ENCODE data around the gene CYSTM1. TPM values are rescaled to one million over a fixed set of nuclear protein-coding genes. Genes with fewer than 3 reads are reported as not detected.
A peak's percentile ranks its signal among the peaks of the same experiment; 100 is the strongest.

Gene CYSTM1
- total and polyA plus RNA-seq, 10 donors, result 25.8 to 78.3 (median 38.3) TPM

GRCh38 chr5:140244525-140245025 is 69.6 kb downstream of the CYSTM1 start:
- Histone ChIP-seq H3K4me3 (no peak overlapping the region), H3K27ac (peak overlapping the region in 2 of 8 donors; percentile 46 to 59), H3K9me3 (no peaks in the 10 kb centered on the region), H3K4me1 (peaks cover 10 to 62% (median 41%) of the 10 kb centered on the region in 6 donors), H3K27me3 (replicated peaks in 1 of 7) (peaks cover 0 to 21% (median 0%) of the 10 kb centered on the region in 7 donors), H3K36me3 (peaks cover 0 to 69% (median 9%) of the 10 kb centered on the region in 6 donors)
- 18 to 25% (median 19%) methylated on average over 14 of the region's 14 CpGs for WGBS, 5 donors
- DNase-seq, result peak; percentile 95
- TF ChIP-seq POLR2AphosphoS5 (IDR thresholded peaks at IDR 0.05) (peak; percentile 66 to 82 (median 67)), POLR2A (IDR thresholded peaks at IDR 0.05) (no peak)
- TF ChIP-seq, protein P1, sequence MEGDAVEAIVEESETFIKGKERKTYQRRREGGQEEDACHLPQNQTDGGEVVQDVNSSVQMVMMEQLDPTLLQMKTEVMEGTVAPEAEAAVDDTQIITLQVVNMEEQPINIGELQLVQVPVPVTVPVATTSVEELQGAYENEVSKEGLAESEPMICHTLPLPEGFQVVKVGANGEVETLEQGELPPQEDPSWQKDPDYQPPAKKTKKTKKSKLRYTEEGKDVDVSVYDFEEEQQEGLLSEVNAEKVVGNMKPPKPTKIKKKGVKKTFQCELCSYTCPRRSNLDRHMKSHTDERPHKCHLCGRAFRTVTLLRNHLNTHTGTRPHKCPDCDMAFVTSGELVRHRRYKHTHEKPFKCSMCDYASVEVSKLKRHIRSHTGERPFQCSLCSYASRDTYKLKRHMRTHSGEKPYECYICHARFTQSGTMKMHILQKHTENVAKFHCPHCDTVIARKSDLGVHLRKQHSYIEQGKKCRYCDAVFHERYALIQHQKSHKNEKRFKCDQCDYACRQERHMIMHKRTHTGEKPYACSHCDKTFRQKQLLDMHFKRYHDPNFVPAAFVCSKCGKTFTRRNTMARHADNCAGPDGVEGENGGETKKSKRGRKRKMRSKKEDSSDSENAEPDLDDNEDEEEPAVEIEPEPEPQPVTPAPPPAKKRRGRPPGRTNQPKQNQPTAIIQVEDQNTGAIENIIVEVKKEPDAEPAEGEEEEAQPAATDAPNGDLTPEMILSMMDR (IDR thresholded peaks at IDR 0.05 in 8 of 11, conservative IDR thresholded peaks at IDR 0.05 in 3 of 11), result peak; percentile 46 to 91 (median 83)
- intact Hi-C loops (cut with DNase I; ENCODE audit: low total_unique reads), result loop anchor here (5.0 kb wide), 1 partner anchor 108 kb away; no protein-coding TSS in a partner anchor

- Histone ChIP-seq H3K36me3 (peaks cover 0 to 77% (median 10%) of the 10 kb centered on the region in 6 donors), H3K4me3 (no peak overlapping the region), H3K9me3 (no peaks in the 10 kb centered on the region), H3K27ac (peak overlapping the region in 3 of 8 donors; percentile 22 to 59 (median 46)), H3K27me3 (replicated peaks in 1 of 7) (peaks cover 0 to 13% (median 0%) of the 10 kb centered on the region in 7 donors), H3K4me1 (peaks cover 10 to 62% (median 40%) of the 10 kb centered on the region in 6 donors)
- DNase-seq, result no peak
- intact Hi-C loops (cut with DNase I; ENCODE audit: low total_unique reads), result loop anchor here (5.0 kb wide), 1 partner anchor 107 kb away; no protein-coding TSS in a partner anchor
- no peak for TF ChIP-seq POLR2AphosphoS5 (IDR thresholded peaks at IDR 0.05)
- TF ChIP-seq, protein P1 (IDR thresholded peaks at IDR 0.05 in 8 of 11, conservative IDR thresholded peaks at IDR 0.05 in 3 of 11), result no peak
- TF ChIP-seq POLR2A (IDR thresholded peaks at IDR 0.05), result no peak
- 48 to 57% (median 52%) methylated on average over 5 of the region's 5 CpGs for WGBS, 5 donors
Observed at GRCh38 chr5:140245341-140245740, 70.4 kb downstream of the CYSTM1 start.

DNA sequence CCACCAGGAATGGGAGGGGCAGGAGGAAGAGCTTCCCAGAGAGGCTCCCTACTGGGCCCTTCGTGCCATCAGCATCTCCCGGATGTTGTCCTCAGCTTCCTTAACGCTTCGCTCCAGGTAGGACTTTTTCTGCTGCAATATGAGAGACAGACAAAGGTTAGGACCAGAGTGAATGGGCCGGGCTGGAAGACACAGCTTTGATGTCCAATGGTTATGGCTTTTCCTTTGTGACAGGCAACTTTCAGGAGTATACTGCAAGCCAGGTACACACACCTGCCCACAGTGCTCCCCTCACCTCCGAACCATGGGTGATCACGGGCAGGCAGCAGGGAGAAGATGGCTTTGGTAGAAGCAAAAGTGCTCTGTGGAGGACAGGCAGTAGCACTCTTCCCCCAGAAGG is 70.9 kb downstream of the CYSTM1 start:
- TF ChIP-seq POLR2AphosphoS5 (IDR thresholded peaks at IDR 0.05) (no peak), POLR2A (IDR thresholded peaks at IDR 0.05) (no peak)
- TF ChIP-seq, protein P1 (IDR thresholded peaks at IDR 0.05 in 8 of 11, conservative IDR thresholded peaks at IDR 0.05 in 3 of 11), result no peak
- DNase-seq, result no peak
- intact Hi-C loops (cut with DNase I; ENCODE audit: low total_unique reads), result loop anchor here (5.0 kb wide), 1 partner anchor 106 kb away; no protein-coding TSS in a partner anchor
- Histone ChIP-seq H3K4me3 (no peak overlapping the region), H3K27me3 (replicated peaks in 1 of 7) (peaks cover 0 to 7% (median 0%) of the 10 kb centered on the region in 7 donors), H3K27ac (peak overlapping the region in 3 of 8 donors; percentile 22 to 59 (median 46)), H3K4me1 (peaks cover 10 to 63% (median 36%) of the 10 kb centered on the region in 6 donors), H3K9me3 (no peaks in the 10 kb centered on the region), H3K36me3 (peaks cover 0 to 78% (median 10%) of the 10 kb centered on the region in 6 donors)
- WGBS, 5 donors, result 89 to 96% (median 93%) methylated on average over 7 of the region's 7 CpGs

GRCh38 chr5:140246378-140247122 is 71.6 kb downstream of the CYSTM1 start:
- peaks cover 0 to 1% (median 0%) of the 10 kb centered on the region in 7 donors for H3K27me3 ChIP-seq (replicated peaks in 1 of 7)
- intact Hi-C loops (cut with DNase I; ENCODE audit: low total_unique reads), result loop anchor here (5.0 kb wide), 1 partner anchor 106 kb away; no protein-coding TSS in a partner anchor
- no peak overlapping the region for H3K4me3 ChIP-seq
- peaks cover 0 to 78% (median 10%) of the 10 kb centered on the region in 6 donors for H3K36me3 ChIP-seq
- peak overlapping the region in 2 of 8 donors; percentile 7 to 59 for H3K27ac ChIP-seq
- DNase-seq, result no peak
- no peaks in the 10 kb centered on the region for H3K9me3 ChIP-seq
- WGBS, 5 donors, result 72 to 90% (median 83%) methylated on average over 8 of the region's 8 CpGs
- no peak for TF ChIP-seq POLR2AphosphoS5 (IDR thresholded peaks at IDR 0.05)
- TF ChIP-seq, protein P1 (IDR thresholded peaks at IDR 0.05 in 8 of 11, conservative IDR thresholded peaks at IDR 0.05 in 3 of 11), result no peak
- TF ChIP-seq POLR2A (IDR thresholded peaks at IDR 0.05), result no peak
- peaks cover 10 to 63% (median 36%) of the 10 kb centered on the region in 6 donors for H3K4me1 ChIP-seq
